Glomerular visceral epithelial cell (primary cell): ENCODE results near the gene FGF12.
A peak's percentile ranks its signal among the peaks of the same experiment; 100 is the strongest.

Experiments
- DNase-seq: peaks from one replicate; pipeline ENCODE4 v3.0.0-alpha.2; 2016; ENCODE audit errors: extremely low spot score

Gene FGF12

DNA sequence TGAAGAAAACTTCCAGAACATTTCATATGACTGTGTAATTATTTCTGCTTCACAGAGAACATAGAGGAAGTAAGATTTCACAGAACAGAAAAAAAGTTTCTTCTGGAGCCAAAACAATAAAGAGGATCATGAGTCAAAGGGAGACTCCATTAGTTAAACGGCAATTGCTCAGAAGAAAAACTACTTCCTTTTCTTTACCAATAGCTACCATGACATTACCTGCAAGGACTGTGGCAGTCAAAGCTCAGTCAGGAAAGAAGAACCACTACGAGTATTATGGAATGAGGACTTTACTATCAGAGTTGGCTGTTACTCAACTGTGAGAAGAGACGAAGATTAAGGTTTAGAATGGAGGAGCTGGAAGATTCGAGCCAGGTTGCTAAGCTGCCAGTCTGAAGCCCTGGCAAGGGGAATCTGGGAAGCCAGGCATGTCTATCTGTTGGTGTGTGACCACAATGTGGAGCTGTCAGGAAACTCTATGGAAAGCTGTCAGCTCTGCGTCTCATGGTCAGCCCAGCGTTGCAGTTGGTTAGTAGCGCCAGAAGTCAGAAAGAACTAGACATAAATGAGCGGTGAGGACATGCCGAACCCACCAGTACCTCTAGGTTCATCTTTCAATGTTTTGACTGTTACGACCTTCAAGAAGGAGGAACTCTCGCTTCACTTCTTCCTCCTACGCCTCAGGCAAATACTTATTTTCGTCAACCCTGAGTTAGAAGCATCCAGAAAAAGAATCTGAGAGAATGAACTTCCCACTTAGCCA lies 604.3 kb downstream of the FGF12 start:
- DNase-seq, result peak; percentile 55

DNA sequence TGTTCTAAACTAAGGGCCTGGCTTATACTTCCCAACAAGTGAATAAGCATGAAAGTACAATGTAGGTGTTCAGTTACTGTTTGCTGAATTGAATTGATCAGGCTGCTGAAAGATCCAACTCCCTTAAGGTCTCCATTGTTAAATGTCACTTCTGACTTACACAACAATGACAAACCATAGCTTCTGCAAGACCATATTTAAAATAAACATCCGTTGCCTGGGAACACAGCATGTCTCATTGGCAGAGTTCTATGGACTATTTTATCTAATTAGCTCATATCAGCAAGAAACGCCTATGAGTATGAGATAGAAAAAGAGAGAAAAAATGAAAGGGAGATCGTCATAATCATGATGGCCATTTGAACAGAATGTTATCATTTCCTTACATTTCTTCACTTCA lies 605.4 kb downstream of the FGF12 start:
- DNase-seq, result no peak

GRCh38 chr3:192108820-192109219 lies 618.5 kb downstream of the FGF12 start:
- no peak for DNase-seq

DNA sequence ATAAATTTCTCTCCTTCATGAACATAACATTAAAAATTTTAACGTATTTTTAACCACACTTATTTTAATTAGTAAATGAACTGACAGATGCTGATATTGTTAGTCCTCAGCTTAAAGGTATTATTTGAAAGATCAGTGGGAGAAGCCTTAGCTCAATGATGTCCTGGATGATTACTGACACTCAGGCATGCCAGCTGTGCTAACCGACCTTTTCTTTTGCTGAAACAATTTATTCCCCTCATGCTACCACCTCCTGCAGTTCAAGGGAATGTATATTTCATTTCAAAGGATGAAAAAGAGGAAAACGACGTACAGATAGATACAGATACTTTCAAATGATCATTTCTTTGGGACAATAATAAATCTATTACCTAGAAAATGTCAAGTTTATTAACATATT lies 620.8 kb downstream of the FGF12 start:
- no peak for DNase-seq

DNA sequence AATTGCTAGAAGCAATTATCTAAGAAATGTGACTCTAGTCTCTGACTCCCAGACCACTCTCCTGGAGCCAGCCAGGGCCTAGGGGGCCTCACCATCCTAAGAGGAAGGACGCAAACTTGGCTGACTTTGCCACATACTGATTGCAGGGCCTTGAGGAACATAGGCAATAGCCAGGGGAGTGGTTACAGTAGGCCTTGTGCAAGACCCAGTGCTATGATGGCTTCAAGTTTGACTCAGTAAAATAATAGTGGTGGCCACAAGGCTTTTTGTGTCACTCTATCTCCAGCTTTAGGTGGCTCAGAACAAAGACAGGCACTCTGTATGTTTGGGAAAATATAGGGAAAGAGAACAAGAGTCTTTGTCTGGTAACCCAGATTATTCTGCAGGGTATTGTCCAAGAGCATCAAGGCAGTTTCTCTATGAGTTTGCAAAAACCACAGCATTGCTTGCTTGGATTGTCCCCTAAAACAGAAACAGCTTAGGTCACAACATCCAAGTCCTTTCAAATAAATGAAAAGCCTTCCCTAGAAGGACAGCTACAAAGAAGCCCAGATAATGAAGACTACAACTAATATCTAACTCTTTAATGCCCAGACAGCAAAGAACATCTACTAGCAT lies 634.8 kb downstream of the FGF12 start:
- DNase-seq, result no peak

DNA sequence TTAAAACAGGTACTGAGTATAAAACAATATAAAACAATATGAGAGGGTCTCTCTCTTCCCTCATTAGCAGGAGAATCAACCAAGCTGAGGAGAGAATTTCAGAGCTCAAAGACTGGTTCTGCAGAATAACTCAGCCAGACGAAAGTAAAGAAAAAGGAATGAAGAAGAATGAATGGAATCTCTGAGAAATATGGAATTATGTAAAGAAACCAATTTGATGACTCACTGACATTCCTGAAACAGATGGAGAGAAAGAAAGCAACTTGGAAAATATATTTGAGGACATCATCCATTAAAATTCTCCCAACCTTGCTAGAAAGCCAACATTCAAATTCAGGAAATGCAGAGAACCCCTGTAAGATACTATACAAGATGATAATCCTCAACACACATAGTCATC lies 635.5 kb downstream of the FGF12 start:
- peak; percentile 60 for DNase-seq

GRCh38 chr3:192090586-192090985 lies 636.8 kb downstream of the FGF12 start:
- DNase-seq, result peak; percentile 71
